Measurements from ENCODE around the gene BCAS3.

DNA sequence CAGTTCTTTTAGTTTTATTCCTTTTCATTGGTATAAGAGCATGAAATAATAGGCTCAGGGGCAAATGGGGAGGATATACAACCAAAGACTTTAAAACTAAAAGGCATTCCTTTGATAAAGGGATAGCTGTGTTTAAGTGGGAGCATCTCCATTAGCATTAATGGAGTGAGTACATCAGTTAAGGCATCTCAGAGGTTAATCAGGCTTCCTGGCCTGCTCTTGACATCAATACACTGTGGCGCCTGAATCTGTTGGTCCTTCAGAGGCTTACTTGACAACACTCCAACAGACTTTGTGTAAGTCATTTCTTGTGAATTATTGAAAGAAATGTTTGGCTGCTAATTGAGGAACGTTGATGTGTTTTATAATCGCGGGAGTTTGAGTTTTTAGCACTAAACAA, 230.7 kb downstream of the BCAS3 start:
- TF ChIP-seq, protein P1, sequence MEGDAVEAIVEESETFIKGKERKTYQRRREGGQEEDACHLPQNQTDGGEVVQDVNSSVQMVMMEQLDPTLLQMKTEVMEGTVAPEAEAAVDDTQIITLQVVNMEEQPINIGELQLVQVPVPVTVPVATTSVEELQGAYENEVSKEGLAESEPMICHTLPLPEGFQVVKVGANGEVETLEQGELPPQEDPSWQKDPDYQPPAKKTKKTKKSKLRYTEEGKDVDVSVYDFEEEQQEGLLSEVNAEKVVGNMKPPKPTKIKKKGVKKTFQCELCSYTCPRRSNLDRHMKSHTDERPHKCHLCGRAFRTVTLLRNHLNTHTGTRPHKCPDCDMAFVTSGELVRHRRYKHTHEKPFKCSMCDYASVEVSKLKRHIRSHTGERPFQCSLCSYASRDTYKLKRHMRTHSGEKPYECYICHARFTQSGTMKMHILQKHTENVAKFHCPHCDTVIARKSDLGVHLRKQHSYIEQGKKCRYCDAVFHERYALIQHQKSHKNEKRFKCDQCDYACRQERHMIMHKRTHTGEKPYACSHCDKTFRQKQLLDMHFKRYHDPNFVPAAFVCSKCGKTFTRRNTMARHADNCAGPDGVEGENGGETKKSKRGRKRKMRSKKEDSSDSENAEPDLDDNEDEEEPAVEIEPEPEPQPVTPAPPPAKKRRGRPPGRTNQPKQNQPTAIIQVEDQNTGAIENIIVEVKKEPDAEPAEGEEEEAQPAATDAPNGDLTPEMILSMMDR (conservative IDR thresholded peaks at IDR 0.05; ENCODE audit: low read depth, low read length), result no peak
- no peak for TF ChIP-seq EZH2 (IDR thresholded peaks at IDR 0.05; ENCODE audit: borderline replicate concordance, low read depth, low read length, poor library complexity, severe bottlenecking)

Measured in A673 (cell line).